Measurements from ENCODE around the gene C6. TPM values are rescaled to one million over a fixed set of nuclear protein-coding genes. Genes with fewer than 3 reads are reported as not detected.

Gene C6
- polyA plus RNA-seq, 3 donors = not detected

GRCh38 chr5:41145306-41145705 is 68.0 kb downstream of the C6 start:
- Mint-ChIP-seq H3K4me1 (no peaks in the 10 kb centered on the region), H3K27ac (no peak overlapping the region), H3K9me3 (peaks cover 0 to 4% (median 2%) of the 10 kb centered on the region in 7 donors), H3K4me3 (no peak overlapping the region), H3K36me3 (no peaks in the 10 kb centered on the region), H3K27me3 (ENCODE audit: low read depth in 3 of 3) (no peaks in the 10 kb centered on the region)
- no peaks in the 10 kb centered on the region for H3K36me3 ChIP-seq (replicated peaks in 1 of 2; ENCODE audit: control insufficient read depth in 1 of 2, insufficient read depth in 2 of 2, low read length in 2 of 2)
- 88% methylated on average over 1 of the region's 5 CpGs for WGBS (ENCODE audit: insufficient coverage)
- H4K20me1 ChIP-seq (ENCODE audit: insufficient read depth, low read length) = no peaks in the 10 kb centered on the region
- H3K27me3 ChIP-seq (ENCODE audit: control insufficient read depth in 2 of 2, insufficient read depth in 2 of 2, low read length in 2 of 2) = no peaks in the 10 kb centered on the region
- no peak overlapping the region for H3K9ac ChIP-seq (ENCODE audit: insufficient read depth, low read length, poor library complexity, severe bottlenecking)
- no peak overlapping the region for H3K4me2 ChIP-seq (replicated peaks; ENCODE audit: extremely low read depth, low read length, poor library complexity, severe bottlenecking)
- no peak for TF ChIP-seq CTCF (IDR thresholded peaks at IDR 0.05)
- peaks cover 4 to 6% of the 10 kb centered on the region in 2 donors for H3K9me3 ChIP-seq (replicated peaks in 1 of 2; ENCODE audit: control insufficient read depth in 1 of 2, insufficient read depth in 1 of 2, low read length in 2 of 2)
- H3K4me1 ChIP-seq (ENCODE audit: control insufficient read depth in 1 of 2, insufficient read depth in 2 of 2, low read length in 2 of 2) = no peaks in the 10 kb centered on the region
- H3K27ac ChIP-seq (ENCODE audit: low read depth in 1 of 2, low read length in 2 of 2) = no peak overlapping the region
- no peak overlapping the region for H2AFZ ChIP-seq (ENCODE audit: insufficient read depth, low read depth, low read length, poor library complexity, severe bottlenecking)
- no peaks in the 10 kb centered on the region for H3K79me2 ChIP-seq (ENCODE audit: insufficient read depth, low read length)
- H3K4me3 ChIP-seq (replicated peaks in 1 of 3; ENCODE audit: low read depth in 2 of 3, low read length in 3 of 3) = no peak overlapping the region
- no peak for DNase-seq
- intact Hi-C loops (cut with micrococcal nuclease) = no loop called here

GRCh38 chr5:41143131-41143901 is 70.0 kb downstream of the C6 start:
- Histone ChIP-seq H3K9me3 (replicated peaks in 1 of 2; ENCODE audit: control insufficient read depth in 1 of 2, insufficient read depth in 1 of 2, low read length in 2 of 2) (peaks cover 4 to 6% of the 10 kb centered on the region in 2 donors), H3K4me2 (replicated peaks; ENCODE audit: extremely low read depth, low read length, poor library complexity, severe bottlenecking) (no peak overlapping the region), H3K36me3 (replicated peaks in 1 of 2; ENCODE audit: control insufficient read depth in 1 of 2, insufficient read depth in 2 of 2, low read length in 2 of 2) (no peaks in the 10 kb centered on the region), H2AFZ (ENCODE audit: insufficient read depth, low read depth, low read length, poor library complexity, severe bottlenecking) (no peak overlapping the region), H3K79me2 (ENCODE audit: insufficient read depth, low read length) (no peaks in the 10 kb centered on the region), H3K27me3 (ENCODE audit: control insufficient read depth in 2 of 2, insufficient read depth in 2 of 2, low read length in 2 of 2) (no peaks in the 10 kb centered on the region), H3K27ac (ENCODE audit: low read depth in 1 of 2, low read length in 2 of 2) (no peak overlapping the region), H3K9ac (ENCODE audit: insufficient read depth, low read length, poor library complexity, severe bottlenecking) (no peak overlapping the region), H4K20me1 (ENCODE audit: insufficient read depth, low read length) (no peaks in the 10 kb centered on the region), H3K4me3 (replicated peaks in 1 of 3; ENCODE audit: low read depth in 2 of 3, low read length in 3 of 3) (no peak overlapping the region), H3K4me1 (ENCODE audit: control insufficient read depth in 1 of 2, insufficient read depth in 2 of 2, low read length in 2 of 2) (no peaks in the 10 kb centered on the region)
- H3K27ac Mint-ChIP-seq = no peak overlapping the region
- H3K36me3 Mint-ChIP-seq = no peaks in the 10 kb centered on the region
- H3K9me3 Mint-ChIP-seq = peaks cover 0 to 4% (median 3%) of the 10 kb centered on the region in 7 donors
- no peak for TF ChIP-seq CTCF (IDR thresholded peaks at IDR 0.05)
- no peak for DNase-seq
- no peaks in the 10 kb centered on the region for H3K4me1 Mint-ChIP-seq
- no peak overlapping the region for H3K4me3 Mint-ChIP-seq
- WGBS (ENCODE audit: insufficient coverage) = no CpG with 5 or more reads among the region's 3 CpGs
- H3K27me3 Mint-ChIP-seq (ENCODE audit: low read depth in 3 of 3) = no peaks in the 10 kb centered on the region
- intact Hi-C loops (cut with micrococcal nuclease) = no loop called here
